GM21515 (cell line): Measurements from ENCODE around the gene ZFP82.

Experiments
- ATAC-seq: cut with Tn5 transposase; IDR thresholded peaks from one replicate; pipeline ENCODE4 v1.9.1; 2021; ENCODE audit not compliant: unreplicated experiment

ZFP82 gene

GRCh38 chr19:36418287-36419001 is at the start of gene ZFP82:
Gene ZFP82 (minus strand): TSS chr19:36418644. CDS start chr19:36409789, 8,855 bp downstream.
- peak; percentile 92 for ATAC-seq

GRCh38 chr19:36460046-36460445 is 41.6 kb upstream of the ZFP82 start:
- no peak for ATAC-seq

GRCh38 chr19:36456831-36457230 is 38.4 kb upstream of the ZFP82 start:
- no peak for ATAC-seq

GRCh38 chr19:36449059-36449670 is 30.7 kb upstream of the ZFP82 start:
- ATAC-seq = no peak

GRCh38 chr19:36441339-36441738 is 22.9 kb upstream of the ZFP82 start:
- ATAC-seq = no peak

- ATAC-seq = no peak
Measured at GRCh38 chr19:36436531-36436930, 18.1 kb upstream of the ZFP82 start.

- ATAC-seq = no peak
Measured at GRCh38 chr19:36423925-36424324, 5.5 kb upstream of the ZFP82 start.

- ATAC-seq = no peak
Measured at GRCh38 chr19:36421749-36422481, 3.5 kb upstream of the ZFP82 start.

GRCh38 chr19:36420961-36421748 is 2.7 kb upstream of the ZFP82 start:
- ATAC-seq = no peak

GRCh38 chr19:36417752-36418286 is 625 bp downstream of the ZFP82 start:
- no peak for ATAC-seq

- ATAC-seq = no peak
Measured at GRCh38 chr19:36409841-36410240, 8.6 kb downstream of the ZFP82 start.

GRCh38 chr19:36408101-36408500 is 10.3 kb downstream of the ZFP82 start:
- no peak for ATAC-seq

- no peak for ATAC-seq
Measured at GRCh38 chr19:36404498-36404897, 13.9 kb downstream of the ZFP82 start.

GRCh38 chr19:36401475-36401874 is 17.0 kb downstream of the ZFP82 start:
- ATAC-seq = no peak

- no peak for ATAC-seq
Measured at GRCh38 chr19:36398571-36398970, 19.9 kb downstream of the ZFP82 start.

GRCh38 chr19:36392916-36393673 is 25.3 kb downstream of the ZFP82 start:
- no peak for ATAC-seq

- no peak for ATAC-seq
Measured at GRCh38 chr19:36379510-36379819, 39.0 kb downstream of the ZFP82 start.

- peak; percentile 97 for ATAC-seq
Measured at GRCh38 chr19:36378625-36379509, 39.6 kb downstream of the ZFP82 start, which contains the start of gene ZFP14. Gene ZFP14 (minus strand): TSS chr19:36379201. CDS start chr19:36367892, 11,309 bp downstream.

GRCh38 chr19:36377541-36378178 is 40.8 kb downstream of the ZFP82 start:
- no peak for ATAC-seq
